GM12878 (cell line): ENCODE results near the gene MPC1L. TPM values are rescaled to one million over a fixed set of nuclear protein-coding genes. Genes with fewer than 3 reads are reported as not detected.

ENCODE experiments used
- ATAC-seq: fragments of 200-7000 bp; cut with Tn5 transposase; 3 replicates; pipeline ENCODE4 v1.9.1; 2020; ENCODE audit warnings: mild to moderate bottlenecking, moderate library complexity
- BruUV-seq: library from RNA; stranded (reverse); fragments of 400-500 nt; replicated peaks from 2 replicates; lab custom pipeline; 2021; lab: Mats Ljungman, UMichigan
- CTCF ChIA-PET: fragments of 300-600 bp; sonication (Branson Sonifier 250); formaldehyde crosslinking; extraction: SDS; loops from one replicate; lab custom pipeline; 2021; ENCODE audit warnings: inconsistent platforms; lab: Yijun Ruan, JAX
- POLR2A ChIA-PET: fragments of 350-600 bp; formaldehyde crosslinking; extraction: SDS; loops from one replicate; lab custom pipeline; 2021; ENCODE audit warnings: inconsistent platforms; lab: Charles Lee
- RAD21 ChIA-PET: fragments of 300-600 bp; sonication (Branson Sonifier 250); formaldehyde crosslinking; loops from one replicate; lab custom pipeline; 2023; ENCODE audit warnings: antibody characterized with exemption; ENCODE audit not compliant: unreplicated experiment; lab: Charles Lee
- SMC1A ChIA-PET: fragments of 300-600 bp; sonication (Branson Sonifier 250); formaldehyde crosslinking; loops from one replicate; lab custom pipeline; 2023; ENCODE audit not compliant: unreplicated experiment, uncharacterized antibody; lab: Charles Lee
- DNase-seq: peaks from one replicate; pipeline ENCODE4 v3.0.0-alpha.2; 2011; ENCODE audit warnings: low read depth, low spot score
- FAIRE-seq: peaks from 3 replicates; lab custom pipeline; 2011; peaks lifted over from hg19 to GRCh38; lab: Jason Lieb, UNC
- H2AFZ ChIP-seq: 2 replicates; pipeline ENCODE4 v1.6.0; 2011; ENCODE audit warnings: low read depth, low read length, control low read depth; ENCODE audit not compliant: control insufficient read depth
- H3K27ac ChIP-seq: 2 replicates; pipeline ENCODE4 v1.5.1; 2011; ENCODE audit warnings: control low read depth; ENCODE audit not compliant: control insufficient read depth, insufficient read depth
- H3K27me3 ChIP-seq, 2 experiments: replicated peaks in 1 of 2; 2 replicates each; pipeline versions ENCODE4 v1.6.0 to v1.6.1; 2011; ENCODE audit warnings: low read length in 1 of 2; ENCODE audit not compliant: control insufficient read depth in 2 of 2, insufficient read depth in 2 of 2
- H3K36me3 ChIP-seq, 2 experiments: 2 replicates each; pipeline ENCODE4 v1.5.1; 2011; ENCODE audit warnings: low read length in 1 of 2; ENCODE audit not compliant: control insufficient read depth in 2 of 2, insufficient read depth in 2 of 2
- H3K4me1 ChIP-seq: 2 replicates; pipeline ENCODE4 v1.6.1; 2011; ENCODE audit warnings: mild to moderate bottlenecking, low read length, moderate library complexity, mixed read lengths; ENCODE audit not compliant: control insufficient read depth, insufficient read depth
- H3K4me2 ChIP-seq: 2 replicates; pipeline ENCODE4 v1.6.0; 2011; ENCODE audit warnings: control low read depth; ENCODE audit not compliant: control insufficient read depth, insufficient read depth
- H3K4me3 ChIP-seq: fragments of 200-600 bp; sonication (generic); 2 replicates; pipeline ENCODE4 v1.5.1; 2016
- H3K79me2 ChIP-seq: 2 replicates; pipeline ENCODE4 v1.6.0; 2011; ENCODE audit warnings: low read length; ENCODE audit not compliant: control insufficient read depth, insufficient read depth
- H3K9ac ChIP-seq: 2 replicates; pipeline ENCODE4 v1.8.0; 2011; ENCODE audit warnings: low read length, control low read depth, mixed read lengths; ENCODE audit not compliant: control insufficient read depth, insufficient read depth
- H3K9me3 ChIP-seq: replicated peaks from 3 replicates; pipeline ENCODE4 v1.5.1; 2011; ENCODE audit warnings: mild to moderate bottlenecking, low read length; ENCODE audit not compliant: control insufficient read depth, insufficient read depth
- H4K20me1 ChIP-seq: 2 replicates; pipeline ENCODE4 v1.6.0; 2011; ENCODE audit not compliant: control insufficient read depth, insufficient read depth
- ASH2L ChIP-seq: fragments of 300-600, 200-600 bp; sonication (generic); IDR thresholded peaks from 2 replicates; pipeline ENCODE4 v1.6.1; 2017; ENCODE audit warnings: low read depth, mild to moderate bottlenecking, borderline replicate concordance
- BRCA1 ChIP-seq: IDR thresholded peaks from 2 replicates; pipeline ENCODE4 v1.6.1; 2011; ENCODE audit warnings: low read depth, low read length, improper control_type of control experiment
- CBX3 ChIP-seq: fragments of 200-600 bp; sonication (generic); IDR thresholded peaks from 2 replicates; pipeline ENCODE4 v1.6.1; 2016; ENCODE audit warnings: low read depth, borderline replicate concordance
- CBX5 ChIP-seq: sonication (generic); IDR thresholded peaks from 2 replicates; pipeline ENCODE4 v1.6.1; 2016; ENCODE audit warnings: low read depth, moderate library complexity, mild to moderate bottlenecking, inconsistent platforms
- CHD2 ChIP-seq: IDR thresholded peaks from 2 replicates; pipeline ENCODE4 v1.6.1; 2011; ENCODE audit warnings: low read depth, low read length, improper control_type of control experiment, borderline replicate concordance
- CHD4 ChIP-seq: fragments of 200-600 bp; sonication (generic); IDR thresholded peaks from 2 replicates; pipeline ENCODE4 v1.6.1; 2016; ENCODE audit warnings: mild to moderate bottlenecking
- ELK1 ChIP-seq: IDR thresholded peaks from 2 replicates; pipeline ENCODE4 v1.6.1; 2012; ENCODE audit warnings: low read depth, low read length, improper control_type of control experiment
- FOXK2 ChIP-seq: fragments of 450-650 bp; IDR thresholded peaks from 2 replicates; pipeline ENCODE4 v1.6.1; 2017; ENCODE audit warnings: mild to moderate bottlenecking, moderate library complexity
- GABPA ChIP-seq: IDR thresholded peaks from 2 replicates; pipeline ENCODE4 v1.6.1; 2014; ENCODE audit warnings: antibody characterized with exemption, low read depth, mild to moderate bottlenecking, inconsistent platforms
- PAX5 ChIP-seq: IDR thresholded peaks from 2 replicates; pipeline ENCODE4 v1.6.1; 2011; ENCODE audit warnings: low read depth, low read length, borderline replicate concordance
- PRDM15 ChIP-seq: fragments of 450-650 bp; formaldehyde crosslinking; IDR thresholded peaks from 2 replicates; pipeline ENCODE4 v1.4.0; 2020; ENCODE audit warnings: mild to moderate bottlenecking, moderate library complexity
- ZNF207 ChIP-seq: fragments of 450-650 bp; IDR thresholded peaks from 2 replicates; pipeline ENCODE4 v1.6.1; 2014; ENCODE audit warnings: antibody characterized with exemption, mild to moderate bottlenecking, borderline replicate concordance
- WGBS: methylation state at CpG from one replicate; pipeline ENCODE4 v1.1.6; 2016; ENCODE audit warnings: low lambda C conversion rate; ENCODE audit not compliant: insufficient replicate concordance, insufficient coverage; ENCODE audit errors: missing lambda C conversion rate; 5-methylcytosine and 5-hydroxymethylcytosine counted together
- in situ Hi-C: fragments of 300-500 bp; cut with MboI; formaldehyde crosslinking; loops from 9 replicates; pipeline ENCODE4 v1.14.3; 2018; ENCODE audit warnings: mixed read lengths
- intact Hi-C: fragments of 100-400 bp; cut with micrococcal nuclease; formaldehyde crosslinking; loops from one replicate; pipeline ENCODE4 v1.14.2; 2022; ENCODE audit not compliant: unreplicated experiment
- polyA plus RNA-seq, 11 experiments: library from polyadenylated mRNA; depleted of rRNA in 4 of 11; unstranded in 6 of 11; stranded (reverse) in 5 of 11; fragments of >200 nt; fragmentation: Nextera tagmentation in 4 of 11; fragmentation: Illumina TruSeq in 1 of 11; extraction: Ambion mirVana in 4 of 11; extraction: Trizol in 1 of 11; gene quantifications; 1 replicate in 1 of 11; 2 replicates in 10 of 11; pipeline versions ENCODE4 v1.2.1 to v1.2.3, GENCODE V29; 2011 to 2016; ENCODE audit warnings: inconsistent platforms in 2 of 11, missing spikeins in 2 of 11, low read depth in 1 of 11
- total RNA-seq, 4 experiments: library from RNA; depleted of rRNA in 3 of 4; stranded (reverse); fragments of >200 nt in 3 of 4; fragmentation: Illumina TruSeq in 1 of 4; extraction: Trizol in 1 of 4; gene quantifications; 2 replicates each; pipeline versions ENCODE4 v1.2.1 to v1.2.3, GENCODE V29; 2013 to 2021

Gene MPC1L
- total and polyA plus RNA-seq, 10 of the 15 experiments (the other 5 are each of a cell fraction or from before 2014, with no cell fraction given), result not detected

GRCh38 chrX:40576291-40576690 lies 46.9 kb upstream of the MPC1L start:
- no peaks in the 10 kb centered on the region for H3K36me3 ChIP-seq
- H3K27ac ChIP-seq, result no peak overlapping the region
- H2AFZ ChIP-seq, result no peak overlapping the region
- H3K9ac ChIP-seq, result no peak overlapping the region
- H3K79me2 ChIP-seq, result peaks cover 5% of the 10 kb centered on the region
- no peak overlapping the region for H3K4me3 ChIP-seq
- TF ChIP-seq CHD2, result no peak
- TF ChIP-seq ZNF207, result no peak
- no peak for TF ChIP-seq CHD4
- no peak for TF ChIP-seq GABPA
- no peak for TF ChIP-seq PRDM15 (CRISPR knock-in tag)
- TF ChIP-seq FOXK2, result no peak
- TF ChIP-seq CBX5, result no peak
- no peak for TF ChIP-seq ASH2L
- no peak for TF ChIP-seq PAX5
- no peak for TF ChIP-seq CBX3
- no peak for TF ChIP-seq ELK1
- no peak for TF ChIP-seq BRCA1
- TF ChIP-seq, all 136 proteins: peak for 0
- no peak for DNase-seq
- 71% methylated on average over 3 of the region's 3 CpGs for WGBS
- ChIA-PET POLR2A (interaction anchor here (0.7 kb wide), 1 partner anchor 32 kb away, joined by 4 read pairs; no protein-coding TSS in a partner anchor), RAD21 (interaction anchor here (0.7 kb wide), 1 partner anchor 25 kb away, joined by 3 read pairs; no protein-coding TSS in a partner anchor), SMC1A (no interaction called here), CTCF (interaction anchor here (1.6 kb wide), 1 partner anchor 32 kb away, joined by 8 read pairs; no protein-coding TSS in a partner anchor)
- no peak for ATAC-seq
- BruUV-seq, result no TSS peak
- no peak for FAIRE-seq
- no peak overlapping the region for H3K4me2 ChIP-seq
- no peaks in the 10 kb centered on the region; the same call in 2 of the 3 replicates for H3K9me3 ChIP-seq
- no peaks in the 10 kb centered on the region for H3K4me1 ChIP-seq
- H4K20me1 ChIP-seq, result no peaks in the 10 kb centered on the region
- intact Hi-C loops (no loop called here), in situ Hi-C loops (no loop called here)
- no peaks in the 10 kb centered on the region for H3K27me3 ChIP-seq
